ENCODE data around the gene PTPRM. TPM values are rescaled to one million over a fixed set of nuclear protein-coding genes. Genes with fewer than 3 reads are reported as not detected.

PTPRM gene
- total RNA-seq, 1 donor from 2014 or later: 11.5 TPM

GRCh38 chr18:7876354-7877104 lies 309.4 kb downstream of the PTPRM start:
- intact Hi-C loops (cut with micrococcal nuclease): no loop called here
- H3K4me3 Mint-ChIP-seq: no peak overlapping the region
- H3K36me3 Mint-ChIP-seq (ENCODE audit: low read depth): no peaks in the 10 kb centered on the region
- no peaks in the 10 kb centered on the region for H3K27me3 Mint-ChIP-seq
- no peak for DNase-seq
- no peak overlapping the region for H3K27ac Mint-ChIP-seq
- H3K4me1 Mint-ChIP-seq: no peaks in the 10 kb centered on the region
- H3K9me3 Mint-ChIP-seq: no peaks in the 10 kb centered on the region

GRCh38 chr18:7877609-7878008 lies 310.5 kb downstream of the PTPRM start:
- Mint-ChIP-seq H3K4me3 (no peak overlapping the region), H3K27ac (no peak overlapping the region), H3K36me3 (ENCODE audit: low read depth) (no peaks in the 10 kb centered on the region), H3K9me3 (no peaks in the 10 kb centered on the region), H3K4me1 (no peaks in the 10 kb centered on the region), H3K27me3 (no peaks in the 10 kb centered on the region)
- intact Hi-C loops (cut with micrococcal nuclease): no loop called here
- DNase-seq: no peak

GRCh38 chr18:7878265-7879211 lies 311.4 kb downstream of the PTPRM start:
- H3K36me3 Mint-ChIP-seq (ENCODE audit: low read depth): no peaks in the 10 kb centered on the region
- intact Hi-C loops (cut with micrococcal nuclease): no loop called here

GRCh38 chr18:7879717-7880116 lies 312.6 kb downstream of the PTPRM start:
- Mint-ChIP-seq H3K27me3 (no peaks in the 10 kb centered on the region), H3K4me1 (no peaks in the 10 kb centered on the region), H3K27ac (no peak overlapping the region), H3K36me3 (ENCODE audit: low read depth) (no peaks in the 10 kb centered on the region), H3K4me3 (no peak overlapping the region), H3K9me3 (no peaks in the 10 kb centered on the region)
- intact Hi-C loops (cut with micrococcal nuclease): no loop called here
- DNase-seq: no peak

More at GRCh38 chr18:7878265-7879211, 311.4 kb downstream of the PTPRM start:
- no peak overlapping the region for H3K4me3 Mint-ChIP-seq
- no peaks in the 10 kb centered on the region for H3K9me3 Mint-ChIP-seq
- no peaks in the 10 kb centered on the region for H3K4me1 Mint-ChIP-seq
- DNase-seq: no peak
- no peaks in the 10 kb centered on the region for H3K27me3 Mint-ChIP-seq
- no peak overlapping the region for H3K27ac Mint-ChIP-seq

- H3K27ac Mint-ChIP-seq: no peak overlapping the region
- H3K4me1 Mint-ChIP-seq: no peaks in the 10 kb centered on the region
- intact Hi-C loops (cut with micrococcal nuclease): no loop called here
- H3K36me3 Mint-ChIP-seq (ENCODE audit: low read depth): no peaks in the 10 kb centered on the region
- H3K4me3 Mint-ChIP-seq: no peak overlapping the region
- H3K27me3 Mint-ChIP-seq: no peaks in the 10 kb centered on the region
- no peak for DNase-seq
- no peaks in the 10 kb centered on the region for H3K9me3 Mint-ChIP-seq
Measured at GRCh38 chr18:7885865-7886264, 318.7 kb downstream of the PTPRM start.

GRCh38 chr18:7886436-7886835 lies 319.3 kb downstream of the PTPRM start:
- DNase-seq: no peak
- Mint-ChIP-seq H3K4me1 (no peaks in the 10 kb centered on the region), H3K4me3 (no peak overlapping the region), H3K27me3 (no peaks in the 10 kb centered on the region), H3K9me3 (no peaks in the 10 kb centered on the region), H3K36me3 (ENCODE audit: low read depth) (no peaks in the 10 kb centered on the region), H3K27ac (no peak overlapping the region)
- intact Hi-C loops (cut with micrococcal nuclease): no loop called here

- Mint-ChIP-seq H3K4me1 (no peaks in the 10 kb centered on the region), H3K4me3 (no peak overlapping the region), H3K9me3 (no peaks in the 10 kb centered on the region), H3K27me3 (no peaks in the 10 kb centered on the region), H3K36me3 (ENCODE audit: low read depth) (no peaks in the 10 kb centered on the region), H3K27ac (no peak overlapping the region)
- DNase-seq: no peak
- intact Hi-C loops (cut with micrococcal nuclease): no loop called here
Measured at GRCh38 chr18:7889515-7889914, 322.4 kb downstream of the PTPRM start.

- intact Hi-C loops (cut with micrococcal nuclease): no loop called here
- no peaks in the 10 kb centered on the region for H3K4me1 Mint-ChIP-seq
- H3K27ac Mint-ChIP-seq: no peak overlapping the region
- no peaks in the 10 kb centered on the region for H3K9me3 Mint-ChIP-seq
- no peaks in the 10 kb centered on the region for H3K36me3 Mint-ChIP-seq (ENCODE audit: low read depth)
- no peaks in the 10 kb centered on the region for H3K27me3 Mint-ChIP-seq
- H3K4me3 Mint-ChIP-seq: no peak overlapping the region
- DNase-seq: no peak
Measured at GRCh38 chr18:7890075-7890474, 323.0 kb downstream of the PTPRM start.

GRCh38 chr18:7892556-7892955 lies 325.4 kb downstream of the PTPRM start:
- no peaks in the 10 kb centered on the region for H3K36me3 Mint-ChIP-seq (ENCODE audit: low read depth)
- intact Hi-C loops (cut with micrococcal nuclease): no loop called here
- no peak overlapping the region for H3K27ac Mint-ChIP-seq
- H3K27me3 Mint-ChIP-seq: no peaks in the 10 kb centered on the region
- no peak for DNase-seq
- no peaks in the 10 kb centered on the region for H3K9me3 Mint-ChIP-seq
- no peak overlapping the region for H3K4me3 Mint-ChIP-seq
- no peaks in the 10 kb centered on the region for H3K4me1 Mint-ChIP-seq

- no peak for DNase-seq
- no peak overlapping the region for H3K4me3 Mint-ChIP-seq
- H3K36me3 Mint-ChIP-seq (ENCODE audit: low read depth): no peaks in the 10 kb centered on the region
- H3K9me3 Mint-ChIP-seq: no peaks in the 10 kb centered on the region
- H3K4me1 Mint-ChIP-seq: no peaks in the 10 kb centered on the region
- intact Hi-C loops (cut with micrococcal nuclease): no loop called here
- H3K27ac Mint-ChIP-seq: no peak overlapping the region
- no peaks in the 10 kb centered on the region for H3K27me3 Mint-ChIP-seq
Measured at GRCh38 chr18:7894592-7894991, 327.5 kb downstream of the PTPRM start.

- Mint-ChIP-seq H3K4me1 (no peaks in the 10 kb centered on the region), H3K27ac (no peak overlapping the region), H3K36me3 (ENCODE audit: low read depth) (no peaks in the 10 kb centered on the region), H3K9me3 (no peaks in the 10 kb centered on the region), H3K27me3 (no peaks in the 10 kb centered on the region), H3K4me3 (no peak overlapping the region)
- intact Hi-C loops (cut with micrococcal nuclease): no loop called here
- DNase-seq: no peak
Measured at GRCh38 chr18:7895346-7895745, 328.2 kb downstream of the PTPRM start.

- intact Hi-C loops (cut with micrococcal nuclease): no loop called here
- no peak overlapping the region for H3K27ac Mint-ChIP-seq
- DNase-seq: no peak
- no peaks in the 10 kb centered on the region for H3K4me1 Mint-ChIP-seq
- no peak overlapping the region for H3K4me3 Mint-ChIP-seq
- H3K36me3 Mint-ChIP-seq (ENCODE audit: low read depth): no peaks in the 10 kb centered on the region
- no peaks in the 10 kb centered on the region for H3K27me3 Mint-ChIP-seq
- H3K9me3 Mint-ChIP-seq: no peaks in the 10 kb centered on the region
Measured at GRCh38 chr18:7896161-7896560, 329.0 kb downstream of the PTPRM start.

GRCh38 chr18:7896805-7897518 lies 329.8 kb downstream of the PTPRM start:
- no peaks in the 10 kb centered on the region for H3K4me1 Mint-ChIP-seq
- no peaks in the 10 kb centered on the region for H3K27me3 Mint-ChIP-seq
- H3K4me3 Mint-ChIP-seq: no peak overlapping the region
- DNase-seq: no peak
- H3K27ac Mint-ChIP-seq: no peak overlapping the region
- intact Hi-C loops (cut with micrococcal nuclease): no loop called here
- H3K36me3 Mint-ChIP-seq (ENCODE audit: low read depth): no peaks in the 10 kb centered on the region
- no peaks in the 10 kb centered on the region for H3K9me3 Mint-ChIP-seq

- Mint-ChIP-seq H3K4me1 (no peaks in the 10 kb centered on the region), H3K9me3 (no peaks in the 10 kb centered on the region), H3K27ac (no peak overlapping the region), H3K27me3 (peaks cover 1% of the 10 kb centered on the region), H3K36me3 (ENCODE audit: low read depth) (no peaks in the 10 kb centered on the region), H3K4me3 (no peak overlapping the region)
- DNase-seq: no peak
- intact Hi-C loops (cut with micrococcal nuclease): no loop called here
Measured at GRCh38 chr18:7898181-7898580, 331.1 kb downstream of the PTPRM start.

Data from activated CD4-positive, alpha-beta T cell treated with anti-CD3 and anti-CD28 coated beads, Interleukin-2, amount 10 ng/mL, durations not matched to agents 24 days and 14 days (primary cell).